HCT116 (cell line): ENCODE measurements around the gene ASAP2. TPM values are rescaled to one million over a fixed set of nuclear protein-coding genes. Genes with fewer than 3 reads are reported as not detected.

Experiments used
- ATAC-seq: fragments of 200-7000 bp; cut with Tn5 transposase; 2 replicates; pipeline ENCODE4 v1.9.1; 2020; ENCODE audit warnings: mild to moderate bottlenecking, moderate library complexity
- BruUV-seq: library from RNA; stranded (reverse); fragments of 400-500 nt; replicated peaks from 2 replicates; lab custom pipeline; 2021; lab: Mats Ljungman, UMichigan
- CTCF ChIA-PET: fragments of 300-600 bp; sonication (Branson Sonifier 250); formaldehyde crosslinking; loops from one replicate; lab custom pipeline; 2021; ENCODE audit warnings: antibody characterized with exemption; lab: Charles Lee
- POLR2A ChIA-PET: fragments of 300-600, 350-600 bp; sonication (Branson Sonifier 250); formaldehyde crosslinking; loops from one replicate; lab custom pipeline; 2021; ENCODE audit warnings: antibody characterized with exemption; lab: Charles Lee
- RAD21 ChIA-PET, 2 experiments: fragments of 300-600 bp; sonication (Branson Sonifier 250); formaldehyde crosslinking; loops; one replicate each; lab custom pipeline; 2023; ENCODE audit warnings: low total read pairs in 2 of 2; ENCODE audit not compliant: uncharacterized antibody in 2 of 2, unreplicated experiment in 2 of 2, low non-redundant PET in 1 of 2; lab: Charles Lee
- DNase-seq: peaks from one replicate; pipeline ENCODE4 v3.0.0-alpha.2; 2010; ENCODE audit warnings: low read depth, low spot score
- H2AFZ ChIP-seq: fragments of 200-600 bp; shearing (Covaris generic), sonication (generic); 2 replicates; pipeline ENCODE4 v1.6.1; 2017; ENCODE audit warnings: low read depth, mixed run types, mixed read lengths, antibody characterized with exemption, low read length; ENCODE audit not compliant: poor library complexity, severe bottlenecking
- H3K27ac ChIP-seq: 2 replicates; pipeline ENCODE4 v1.5.1; 2012; ENCODE audit warnings: low read depth, low read length
- H3K27me3 ChIP-seq: fragments of 200-600 bp; sonication (generic); 2 replicates; pipeline ENCODE4 v1.6.1; 2016; ENCODE audit warnings: mixed run types, low read length, mixed read lengths; ENCODE audit not compliant: insufficient read depth
- H3K36me3 ChIP-seq, 2 experiments: fragments of 200-500 bp in 1 of 2; fragments of 200-600 bp in 1 of 2; sonication (Bioruptor generic) in 1 of 2; sonication (generic) in 1 of 2; 2 replicates each; pipeline versions ENCODE4 v1.5.1 to v1.6.1; 2014 to 2016; ENCODE audit warnings: low read length in 2 of 2, inconsistent platforms in 1 of 2, mixed read lengths in 1 of 2, mixed run types in 1 of 2; ENCODE audit not compliant: insufficient read depth in 2 of 2, control insufficient read depth in 1 of 2
- H3K4me1 ChIP-seq, 2 experiments: fragments of 200-600 bp in 1 of 2; sonication (generic) in 1 of 2; 2 replicates each; pipeline versions ENCODE4 v1.5.1 to v1.6.1; 2012 to 2017; ENCODE audit warnings: low read length in 2 of 2, inconsistent platforms in 1 of 2, mild to moderate bottlenecking in 1 of 2, mixed read lengths in 1 of 2, mixed run types in 1 of 2, moderate library complexity in 1 of 2; ENCODE audit not compliant: insufficient read depth in 2 of 2, control insufficient read depth in 1 of 2
- H3K4me2 ChIP-seq: fragments of 200-600 bp; sonication (generic); 2 replicates; pipeline ENCODE4 v1.6.1; 2017; ENCODE audit warnings: mixed run types, low read length, mixed read lengths
- H3K4me3 ChIP-seq, 2 experiments: fragments of 200-600 bp in 1 of 2; sonication (generic) in 1 of 2; replicated peaks in 1 of 2; 2 replicates each; pipeline ENCODE4 v1.5.1; 2011 to 2016; ENCODE audit warnings: low read length in 2 of 2, control low read depth in 1 of 2, low read depth in 1 of 2, mild to moderate bottlenecking in 1 of 2, mixed read lengths in 1 of 2, mixed run types in 1 of 2
- H3K79me2 ChIP-seq: fragments of 200-600 bp; sonication (generic); 2 replicates; pipeline ENCODE4 v1.6.1; 2017; ENCODE audit warnings: mild to moderate bottlenecking, mixed run types, low read length, moderate library complexity, mixed read lengths; ENCODE audit not compliant: insufficient read depth
- H3K9ac ChIP-seq: fragments of 200-600 bp; sonication (generic); 2 replicates; pipeline ENCODE4 v1.6.1; 2016; ENCODE audit warnings: low read length, mixed read lengths
- H3K9me2 ChIP-seq: fragments of 200-600 bp; sonication (generic), shearing (Covaris generic); 2 replicates; pipeline ENCODE4 v1.6.1; 2017; ENCODE audit warnings: mixed run types, mild to moderate bottlenecking, moderate library complexity; ENCODE audit not compliant: insufficient read depth
- H3K9me3 ChIP-seq, 2 experiments: fragments of 200-500 bp in 1 of 2; fragments of 200-600 bp in 1 of 2; sonication (Bioruptor generic) in 1 of 2; sonication (generic) in 1 of 2; 2 replicates each; pipeline ENCODE4 v1.6.1; 2014 to 2017; ENCODE audit warnings: low read length in 2 of 2, mixed read lengths in 2 of 2, inconsistent platforms in 1 of 2, low read depth in 1 of 2, mild to moderate bottlenecking in 1 of 2, mixed run types in 1 of 2, moderate library complexity in 1 of 2; ENCODE audit not compliant: control insufficient read depth in 1 of 2, insufficient read depth in 1 of 2
- H4K20me1 ChIP-seq: fragments of 200-600 bp; sonication (generic), shearing (Covaris generic); 2 replicates; pipeline ENCODE4 v1.6.1; 2017; ENCODE audit warnings: mixed run types, mild to moderate bottlenecking, moderate library complexity; ENCODE audit not compliant: insufficient read depth
- ATF3 ChIP-seq: IDR thresholded peaks from 2 replicates; pipeline ENCODE4 v1.6.1; 2012
- CBX3 ChIP-seq: IDR thresholded peaks from 2 replicates; pipeline ENCODE4 v1.6.1; 2012; ENCODE audit warnings: low read depth
- EGR1 ChIP-seq: IDR thresholded peaks from 2 replicates; pipeline ENCODE4 v1.6.1; 2012; ENCODE audit warnings: low read depth
- ELF1 ChIP-seq: IDR thresholded peaks from 2 replicates; pipeline ENCODE4 v1.6.1; 2012; ENCODE audit warnings: low read depth, borderline replicate concordance
- EZH2 ChIP-seq: fragments of 200-600 bp; sonication (generic); IDR thresholded peaks from 2 replicates; pipeline ENCODE4 v1.6.1; 2017; ENCODE audit warnings: antibody characterized with exemption, mixed run types
- EZH2phosphoT487 ChIP-seq: fragments of 200-600 bp; IDR thresholded peaks from 2 replicates; pipeline ENCODE4 v1.6.1; 2018; ENCODE audit warnings: antibody characterized with exemption, borderline replicate concordance
- FOSL1 ChIP-seq: IDR thresholded peaks from 2 replicates; pipeline ENCODE4 v1.6.1; 2012; ENCODE audit warnings: low read depth
- JUND ChIP-seq: IDR thresholded peaks from 2 replicates; pipeline ENCODE4 v1.6.1; 2012
- MAX ChIP-seq: IDR thresholded peaks from 2 replicates; pipeline ENCODE4 v1.6.1; 2012
- POLR2A ChIP-seq: IDR thresholded peaks from 2 replicates; pipeline ENCODE4 v1.7.0; 2011; ENCODE audit warnings: borderline replicate concordance; ENCODE audit not compliant: insufficient read depth, insufficient read length; ENCODE audit errors: extremely low read depth
- REST ChIP-seq: IDR thresholded peaks from 2 replicates; pipeline ENCODE4 v1.6.1; 2012; ENCODE audit warnings: low read depth
- SIN3A ChIP-seq: IDR thresholded peaks from 2 replicates; pipeline ENCODE4 v1.6.1; 2012; ENCODE audit warnings: low read depth
- SP1 ChIP-seq: IDR thresholded peaks from 2 replicates; pipeline ENCODE4 v1.6.1; 2012; ENCODE audit warnings: low read depth
- SRF ChIP-seq: IDR thresholded peaks from 2 replicates; pipeline ENCODE4 v1.6.1; 2012; ENCODE audit warnings: low read depth
- TCF7L2 ChIP-seq: IDR thresholded peaks from 2 replicates; pipeline ENCODE4 v1.7.0; 2011; ENCODE audit warnings: borderline replicate concordance, inconsistent platforms; ENCODE audit not compliant: insufficient read depth, insufficient read length; ENCODE audit errors: extremely low read depth
- YY1 ChIP-seq: IDR thresholded peaks from 2 replicates; pipeline ENCODE4 v1.6.1; 2011; ENCODE audit warnings: low read length, low read depth, moderate library complexity, mild to moderate bottlenecking; ENCODE audit not compliant: insufficient replicate concordance; ENCODE audit errors: extremely low read depth
- ZBTB33 ChIP-seq: IDR thresholded peaks from 2 replicates; pipeline ENCODE4 v1.6.1; 2011; ENCODE audit warnings: mild to moderate bottlenecking, low read length, moderate library complexity; ENCODE audit not compliant: insufficient replicate concordance; ENCODE audit errors: extremely low read depth
- ZFX ChIP-seq: fragments of 450-650 bp; IDR thresholded peaks from 2 replicates; pipeline ENCODE4 v1.6.1; 2017
- ZNF274 ChIP-seq: fragments of 200-500 bp; sonication (Bioruptor generic); IDR thresholded peaks from 2 replicates; pipeline ENCODE4 v1.6.1; 2014; ENCODE audit warnings: mild to moderate bottlenecking, low read depth, low read length, inconsistent platforms
- intact Hi-C: fragments of 100-400 bp; cut with micrococcal nuclease; formaldehyde crosslinking; loops from 2 replicates; pipeline ENCODE4 v1.10.0; 2022
- total RNA-seq: library from RNA; stranded (reverse); gene quantifications from one replicate; pipeline ENCODE4 v1.2.1, GENCODE V29; 2021; ENCODE audit not compliant: unreplicated experiment

Gene ASAP2
- total RNA-seq, 1 experiment from 2014 or later: 16.5 TPM

GRCh38 chr2:9423100-9423921 lies 216.7 kb downstream of the ASAP2 start, which contains the start of the genes CPSF3 and ITGB1BP1:
TSS of gene CPSF3 (plus strand) at chr2:9423654. CDS start at chr2:9423774, 120 bp downstream.
TSS of gene ITGB1BP1 (minus strand) at chr2:9423528. CDS start at chr2:9418697, 4,831 bp downstream.
- CTCF ChIA-PET: interaction anchor here (0.8 kb wide), 1 partner anchor 283 kb away, joined by 3 read pairs; no protein-coding TSS in a partner anchor
- POLR2A ChIA-PET: interaction anchor here (0.5 to 1.3 kb wide), 2 partner anchors 37 to 208 kb away, joined by 3 to 4 read pairs; partner anchors contain the start of gene YWHAQ
- peak; percentile 92 for TF ChIP-seq SIN3A
- TF ChIP-seq EGR1: peak; percentile 84
- no peak for TF ChIP-seq ATF3
- TF ChIP-seq TCF7L2: peak; percentile 47
- TF ChIP-seq EZH2phosphoT487: no peak
- no peak; the same call in 1 of the 2 replicates for TF ChIP-seq ELF1
- TF ChIP-seq EZH2: no peak
- TF ChIP-seq ZNF274: no peak
- peak; percentile 87 for TF ChIP-seq MAX
- TF ChIP-seq YY1: no peak
- peak; percentile 55 for TF ChIP-seq POLR2A
- no peak for TF ChIP-seq REST
- no peak for TF ChIP-seq FOSL1
- no peak; the same call in 1 of the 2 replicates for TF ChIP-seq SRF
- peak; percentile 97 for TF ChIP-seq SP1
- TF ChIP-seq ZFX: peak; percentile 78
- TF ChIP-seq JUND: peak; percentile 62; the same call in 1 of the 2 replicates
- TF ChIP-seq CBX3: peak; percentile 76; the same call in 1 of the 2 replicates
- TF ChIP-seq ZBTB33: peak; percentile 91

More at GRCh38 chr2:9423100-9423921, 216.7 kb downstream of the ASAP2 start, which contains the start of the genes CPSF3 and ITGB1BP1:
- H3K9me3 ChIP-seq: no peaks in the 10 kb centered on the region
- ATAC-seq (peak; percentile 88), DNase-seq (peak; percentile 94)
- H3K27ac ChIP-seq: peak within 1 kb of the TSS; percentile 84
- H3K4me2 ChIP-seq: peak within 1 kb of the TSS; percentile 98
- no peaks in the 10 kb centered on the region for H3K9me2 ChIP-seq
- H2AFZ ChIP-seq: no peak within 1 kb of the TSS
- peak within 1 kb of the TSS; percentile 57 to 99 for H3K4me3 ChIP-seq
- H3K4me1 ChIP-seq: peaks cover 13 to 22% of the 10 kb centered on the region in 2 experiments; a peak in 3 of 4 replicates
- RAD21 ChIA-PET: interaction anchor here in 1 of 2 experiments (0.6 kb wide), 1 partner anchor 37 kb away, joined by 3 read pairs; no protein-coding TSS in a partner anchor
- H3K27me3 ChIP-seq: no peaks in the 10 kb centered on the region
- H3K36me3 ChIP-seq: no peaks in the 10 kb centered on the region
- BruUV-seq: no TSS peak
- peaks cover 63% of the 10 kb centered on the region for H3K79me2 ChIP-seq
- intact Hi-C loops: loop anchor here (1.0 kb wide), 2 partner anchors 36 to 281 kb away; no protein-coding TSS in a partner anchor
- peak within 1 kb of the TSS; percentile 99 for H3K9ac ChIP-seq
- H4K20me1 ChIP-seq: no peaks in the 10 kb centered on the region
